Activated T-cell treated with anti-CD3 and anti-CD28 coated beads for 4 hours (primary cell): Measurements from ENCODE around the gene CHRM4.

Source experiments
- DNase-seq: peaks from one replicate; pipeline ENCODE4 v3.0.0-alpha.2; 2020

Gene CHRM4

GRCh38 chr11:46391578-46392420, at the start of gene CHRM4:
CHRM4 (minus strand) TSS chr11:46391776; CDS start chr11:46386557, 5,219 bp downstream.
- no peak for DNase-seq

GRCh38 chr11:46438211-46438610, 46.6 kb upstream of the CHRM4 start:
- DNase-seq, result no peak

- no peak for DNase-seq
Observed at GRCh38 chr11:46437122-46437689, 45.6 kb upstream of the CHRM4 start.

- no peak for DNase-seq
Observed at GRCh38 chr11:46436113-46436512, 44.5 kb upstream of the CHRM4 start.

GRCh38 chr11:46435679-46436078, 44.1 kb upstream of the CHRM4 start:
- DNase-seq, result no peak

GRCh38 chr11:46431211-46431610, 39.6 kb upstream of the CHRM4 start:
- DNase-seq, result no peak

GRCh38 chr11:46429717-46430116, 38.1 kb upstream of the CHRM4 start:
- no peak for DNase-seq

GRCh38 chr11:46427364-46427763, 35.8 kb upstream of the CHRM4 start:
- DNase-seq, result no peak

GRCh38 chr11:46426233-46426991, 34.8 kb upstream of the CHRM4 start:
- DNase-seq, result no peak

- DNase-seq, result no peak
Observed at GRCh38 chr11:46422588-46422987, 31.0 kb upstream of the CHRM4 start.

- DNase-seq, result no peak
Observed at GRCh38 chr11:46421257-46421880, 29.8 kb upstream of the CHRM4 start.

- no peak for DNase-seq
Observed at GRCh38 chr11:46420513-46420912, 28.9 kb upstream of the CHRM4 start.

- no peak for DNase-seq
Observed at GRCh38 chr11:46418751-46419150, 27.2 kb upstream of the CHRM4 start.

- DNase-seq, result no peak
Observed at GRCh38 chr11:46417711-46418110, 26.1 kb upstream of the CHRM4 start.

- no peak for DNase-seq
Observed at GRCh38 chr11:46414879-46415278, 23.3 kb upstream of the CHRM4 start.

- no peak for DNase-seq
Observed at GRCh38 chr11:46414466-46414796, 22.9 kb upstream of the CHRM4 start.

GRCh38 chr11:46413760-46414465, 22.3 kb upstream of the CHRM4 start:
- DNase-seq, result no peak

- no peak for DNase-seq
Observed at GRCh38 chr11:46410021-46410420, 18.4 kb upstream of the CHRM4 start.

GRCh38 chr11:46408407-46408986, 16.9 kb upstream of the CHRM4 start:
- no peak for DNase-seq

GRCh38 chr11:46407635-46408034, 16.1 kb upstream of the CHRM4 start:
- no peak for DNase-seq

GRCh38 chr11:46404476-46405017, 13.0 kb upstream of the CHRM4 start:
- no peak for DNase-seq
